ENCODE measurements around the gene SLC27A6. TPM values are rescaled to one million over a fixed set of nuclear protein-coding genes. Genes with fewer than 3 reads are reported as not detected.

Gene SLC27A6
- total RNA-seq, 1 experiment from 2014 or later = not detected

DNA sequence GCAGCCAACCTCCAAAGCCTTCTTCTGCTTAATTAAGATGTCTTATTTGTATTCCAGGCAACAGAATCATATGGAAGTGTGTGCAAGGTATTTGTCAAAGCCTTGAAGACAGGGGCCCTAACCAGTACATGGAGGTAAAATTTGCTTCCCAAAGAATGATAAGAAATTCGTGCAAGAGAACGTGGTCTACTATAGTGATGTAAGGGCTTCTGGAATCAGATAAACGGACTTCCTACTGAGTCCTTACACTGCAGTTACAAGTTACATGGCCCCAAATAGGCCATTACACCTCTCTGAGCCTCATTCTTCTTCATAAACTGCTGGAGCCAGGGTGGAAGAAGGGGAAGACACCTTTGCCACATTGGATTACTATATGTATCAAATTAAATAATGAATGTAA is 113.4 kb downstream of the SLC27A6 start:
- Histone ChIP-seq H3K27me3 (ENCODE audit: control insufficient read depth, insufficient read depth, low read length) (no peaks in the 10 kb centered on the region), H3K27ac (ENCODE audit: low read length) (no peak overlapping the region), H3K4me3 (ENCODE audit: low read depth in 2 of 2, low read length in 2 of 2) (no peak overlapping the region), H3K4me1 (ENCODE audit: control insufficient read depth, insufficient read depth, low read length) (no peaks in the 10 kb centered on the region), H3K36me3 (ENCODE audit: control insufficient read depth, insufficient read depth, low read length) (no peaks in the 10 kb centered on the region), H3K9me3 (ENCODE audit: control insufficient read depth, insufficient read depth, low read depth, low read length) (no peaks in the 10 kb centered on the region)
- in situ Hi-C loops (cut with HindIII; ENCODE audit: low pct_unique_long_range_greater_than_20kb, low sequenced_read_pairs) = no loop called here
- TF ChIP-seq, protein P1, sequence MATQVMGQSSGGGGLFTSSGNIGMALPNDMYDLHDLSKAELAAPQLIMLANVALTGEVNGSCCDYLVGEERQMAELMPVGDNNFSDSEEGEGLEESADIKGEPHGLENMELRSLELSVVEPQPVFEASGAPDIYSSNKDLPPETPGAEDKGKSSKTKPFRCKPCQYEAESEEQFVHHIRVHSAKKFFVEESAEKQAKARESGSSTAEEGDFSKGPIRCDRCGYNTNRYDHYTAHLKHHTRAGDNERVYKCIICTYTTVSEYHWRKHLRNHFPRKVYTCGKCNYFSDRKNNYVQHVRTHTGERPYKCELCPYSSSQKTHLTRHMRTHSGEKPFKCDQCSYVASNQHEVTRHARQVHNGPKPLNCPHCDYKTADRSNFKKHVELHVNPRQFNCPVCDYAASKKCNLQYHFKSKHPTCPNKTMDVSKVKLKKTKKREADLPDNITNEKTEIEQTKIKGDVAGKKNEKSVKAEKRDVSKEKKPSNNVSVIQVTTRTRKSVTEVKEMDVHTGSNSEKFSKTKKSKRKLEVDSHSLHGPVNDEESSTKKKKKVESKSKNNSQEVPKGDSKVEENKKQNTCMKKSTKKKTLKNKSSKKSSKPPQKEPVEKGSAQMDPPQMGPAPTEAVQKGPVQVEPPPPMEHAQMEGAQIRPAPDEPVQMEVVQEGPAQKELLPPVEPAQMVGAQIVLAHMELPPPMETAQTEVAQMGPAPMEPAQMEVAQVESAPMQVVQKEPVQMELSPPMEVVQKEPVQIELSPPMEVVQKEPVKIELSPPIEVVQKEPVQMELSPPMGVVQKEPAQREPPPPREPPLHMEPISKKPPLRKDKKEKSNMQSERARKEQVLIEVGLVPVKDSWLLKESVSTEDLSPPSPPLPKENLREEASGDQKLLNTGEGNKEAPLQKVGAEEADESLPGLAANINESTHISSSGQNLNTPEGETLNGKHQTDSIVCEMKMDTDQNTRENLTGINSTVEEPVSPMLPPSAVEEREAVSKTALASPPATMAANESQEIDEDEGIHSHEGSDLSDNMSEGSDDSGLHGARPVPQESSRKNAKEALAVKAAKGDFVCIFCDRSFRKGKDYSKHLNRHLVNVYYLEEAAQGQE (IDR thresholded peaks at IDR 0.05; ENCODE audit: insufficient read depth in 1 of 2, low read depth in 2 of 2, low read length in 1 of 2) = no peak
- TF ChIP-seq, protein P2, sequence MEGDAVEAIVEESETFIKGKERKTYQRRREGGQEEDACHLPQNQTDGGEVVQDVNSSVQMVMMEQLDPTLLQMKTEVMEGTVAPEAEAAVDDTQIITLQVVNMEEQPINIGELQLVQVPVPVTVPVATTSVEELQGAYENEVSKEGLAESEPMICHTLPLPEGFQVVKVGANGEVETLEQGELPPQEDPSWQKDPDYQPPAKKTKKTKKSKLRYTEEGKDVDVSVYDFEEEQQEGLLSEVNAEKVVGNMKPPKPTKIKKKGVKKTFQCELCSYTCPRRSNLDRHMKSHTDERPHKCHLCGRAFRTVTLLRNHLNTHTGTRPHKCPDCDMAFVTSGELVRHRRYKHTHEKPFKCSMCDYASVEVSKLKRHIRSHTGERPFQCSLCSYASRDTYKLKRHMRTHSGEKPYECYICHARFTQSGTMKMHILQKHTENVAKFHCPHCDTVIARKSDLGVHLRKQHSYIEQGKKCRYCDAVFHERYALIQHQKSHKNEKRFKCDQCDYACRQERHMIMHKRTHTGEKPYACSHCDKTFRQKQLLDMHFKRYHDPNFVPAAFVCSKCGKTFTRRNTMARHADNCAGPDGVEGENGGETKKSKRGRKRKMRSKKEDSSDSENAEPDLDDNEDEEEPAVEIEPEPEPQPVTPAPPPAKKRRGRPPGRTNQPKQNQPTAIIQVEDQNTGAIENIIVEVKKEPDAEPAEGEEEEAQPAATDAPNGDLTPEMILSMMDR (IDR thresholded peaks at IDR 0.05) = no peak
- no peak for TF ChIP-seq TCF7L2 (IDR thresholded peaks at IDR 0.05; ENCODE audit: low read depth, low read length)
- no peak for TF ChIP-seq POLR2AphosphoS5 (IDR thresholded peaks at IDR 0.05; ENCODE audit: low read depth, low read length)
- no peak for TF ChIP-seq SIN3A (IDR thresholded peaks at IDR 0.05; ENCODE audit: borderline replicate concordance, insufficient read depth, low read depth, low read length)
- ChIA-PET CTCF (no interaction called here), POLR2A (no interaction called here)
- DNase-seq (ENCODE audit: low read depth, low spot score) = no peak
- intact Hi-C loops (cut with micrococcal nuclease; ENCODE audit: unreplicated experiment) = no loop called here
- no peak for ATAC-seq
- BruUV-seq (replicated peaks) = no TSS peak

DNA sequence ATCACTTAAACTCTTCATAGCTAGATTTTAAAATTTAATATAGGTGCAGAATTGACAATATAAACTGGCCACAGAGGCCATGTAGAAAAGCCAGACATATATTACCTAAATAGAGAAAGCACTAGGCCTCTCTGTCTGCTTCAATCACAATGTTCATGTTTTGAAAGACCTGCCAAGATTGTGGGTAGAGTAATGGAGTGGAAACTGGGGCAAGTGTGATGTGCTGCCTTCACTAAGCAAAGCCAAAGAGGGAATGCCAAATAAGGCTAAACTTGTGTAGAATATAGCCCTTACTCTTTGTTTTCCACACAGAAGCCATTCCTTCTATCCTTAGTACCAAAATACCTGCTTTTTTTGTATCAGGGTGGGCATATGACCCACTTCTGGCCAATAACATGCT is 114.2 kb downstream of the SLC27A6 start:
- CTCF ChIA-PET = no interaction called here
- no peak overlapping the region for H3K27ac ChIP-seq (ENCODE audit: low read length)
- TF ChIP-seq TCF7L2 (IDR thresholded peaks at IDR 0.05; ENCODE audit: low read depth, low read length) = no peak
- no peak for TF ChIP-seq SIN3A (IDR thresholded peaks at IDR 0.05; ENCODE audit: borderline replicate concordance, insufficient read depth, low read depth, low read length)
- TF ChIP-seq, protein P1 (IDR thresholded peaks at IDR 0.05; ENCODE audit: insufficient read depth in 1 of 2, low read depth in 2 of 2, low read length in 1 of 2) = no peak
- no peak for TF ChIP-seq POLR2AphosphoS5 (IDR thresholded peaks at IDR 0.05; ENCODE audit: low read depth, low read length)
- TF ChIP-seq, protein P2 (IDR thresholded peaks at IDR 0.05) = no peak
- intact Hi-C loops (cut with micrococcal nuclease; ENCODE audit: unreplicated experiment) (no loop called here), in situ Hi-C loops (cut with HindIII; ENCODE audit: low pct_unique_long_range_greater_than_20kb, low sequenced_read_pairs) (no loop called here)
- no peaks in the 10 kb centered on the region for H3K9me3 ChIP-seq (ENCODE audit: control insufficient read depth, insufficient read depth, low read depth, low read length)
- no TSS peak for BruUV-seq (replicated peaks)
- no peak overlapping the region for H3K4me3 ChIP-seq (ENCODE audit: low read depth in 2 of 2, low read length in 2 of 2)
- ATAC-seq (no peak), DNase-seq (ENCODE audit: low read depth, low spot score) (no peak)
- no peaks in the 10 kb centered on the region for H3K36me3 ChIP-seq (ENCODE audit: control insufficient read depth, insufficient read depth, low read length)
- H3K27me3 ChIP-seq (ENCODE audit: control insufficient read depth, insufficient read depth, low read length) = no peaks in the 10 kb centered on the region
- no peaks in the 10 kb centered on the region for H3K4me1 ChIP-seq (ENCODE audit: control insufficient read depth, insufficient read depth, low read length)
- POLR2A ChIA-PET = no interaction called here
